Neural progenitor cell (in vitro differentiated cells): ENCODE results near the gene C1orf210.

ENCODE experiments used
- CTCF ChIP-seq: fragments of 200-600 bp; sonication (generic); IDR thresholded peaks from 2 replicates; pipeline ENCODE4 v1.5.1; 2017; ENCODE audit warnings: antibody characterized with exemption, mild to moderate bottlenecking
- EZH2phosphoT487 ChIP-seq: fragments of 200-600 bp; sonication (generic); IDR thresholded peaks from 2 replicates; pipeline ENCODE4 v1.6.1; 2017; ENCODE audit warnings: antibody characterized with exemption

DNA sequence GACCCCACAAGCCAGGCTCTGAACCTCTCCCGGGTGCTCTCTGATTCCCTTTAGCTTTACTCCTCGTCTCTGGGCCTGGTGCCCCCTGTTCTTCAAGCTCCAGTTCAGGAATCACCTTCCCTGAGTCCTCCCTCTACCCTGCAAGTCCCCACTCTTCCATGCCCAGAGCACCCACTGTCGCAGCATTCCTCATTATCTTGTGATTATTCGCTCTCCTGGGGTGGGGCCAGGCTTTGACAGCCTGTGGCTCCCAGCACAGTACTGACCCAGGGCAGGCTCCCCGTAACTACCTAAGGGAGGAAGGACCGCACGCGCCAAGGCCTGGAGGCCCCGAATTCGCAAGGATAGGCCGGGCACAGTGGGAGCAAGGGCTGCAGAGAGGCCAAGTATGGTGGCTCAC lies 734 bp upstream of the C1orf210 start:
- TF ChIP-seq CTCF = no peak
- no peak for TF ChIP-seq EZH2phosphoT487
